Fibroblast of peridontal ligament (primary cell): ENCODE data around the gene CIB4.

Experiments
- DNase-seq: peaks from one replicate; pipeline ENCODE4 v3.0.0-alpha.2; 2010; ENCODE audit errors: extremely low read depth

Gene CIB4

DNA sequence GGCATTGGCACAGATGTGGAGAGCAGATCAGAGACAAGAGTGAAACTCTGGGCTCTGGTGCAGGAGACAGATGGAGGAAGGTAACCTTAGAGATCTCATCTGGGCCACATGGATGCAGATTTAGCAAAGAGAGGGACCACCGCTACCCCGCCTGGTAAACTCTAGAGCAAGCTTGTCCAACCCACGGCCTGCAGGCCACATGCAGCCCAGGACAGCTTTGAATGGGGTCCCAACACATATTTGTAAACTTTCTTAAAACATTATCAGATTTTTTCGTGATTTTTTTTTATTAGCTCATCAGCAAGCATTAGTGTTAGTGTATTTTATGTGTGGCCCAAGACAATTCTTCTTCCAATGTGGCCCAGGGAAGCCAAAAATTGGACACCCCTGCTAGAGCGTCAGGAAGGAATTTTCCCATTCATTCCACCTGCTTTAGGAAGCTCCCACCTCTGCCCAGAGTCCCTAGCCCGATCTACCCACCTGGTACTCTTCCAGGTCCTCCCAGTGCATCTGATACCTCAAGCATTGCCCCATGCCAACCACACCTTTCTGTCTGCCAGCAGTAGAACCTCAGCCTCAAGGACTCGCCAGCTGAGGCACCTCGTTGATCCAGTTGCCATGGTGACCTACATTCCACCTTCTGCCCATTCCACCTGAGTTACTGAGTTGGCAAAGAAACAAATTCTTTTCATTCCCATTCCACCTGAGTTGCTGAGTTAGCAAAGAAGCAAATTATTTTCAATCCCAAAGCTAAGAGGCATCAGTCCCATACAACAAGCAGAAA lies at the start of gene CIB4:
Gene CIB4 (minus strand): TSS at position 586 of the 784 bp plus-strand sequence. CDS start 52 bp downstream, at position 534.
- no peak for DNase-seq

DNA sequence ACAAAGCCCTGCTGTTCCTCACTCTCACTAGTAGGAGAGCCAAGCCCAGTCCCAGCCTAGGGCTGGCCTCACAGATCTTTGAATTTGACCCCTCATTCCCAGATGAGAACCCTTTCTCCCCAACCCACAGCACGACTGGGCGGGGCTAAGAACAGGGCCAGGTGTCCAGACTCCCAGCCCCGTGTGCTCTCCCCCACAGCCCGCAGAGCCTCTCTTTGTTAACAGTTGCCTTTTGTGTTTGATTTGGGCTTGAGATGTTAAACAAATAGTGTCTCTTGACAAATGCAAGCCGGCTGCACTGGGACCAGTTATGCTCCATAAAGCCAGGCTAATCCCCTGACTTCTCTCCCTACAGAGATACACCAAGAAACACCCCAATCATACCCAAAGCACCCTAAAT lies 46.6 kb upstream of the CIB4 start:
- DNase-seq = no peak

DNA sequence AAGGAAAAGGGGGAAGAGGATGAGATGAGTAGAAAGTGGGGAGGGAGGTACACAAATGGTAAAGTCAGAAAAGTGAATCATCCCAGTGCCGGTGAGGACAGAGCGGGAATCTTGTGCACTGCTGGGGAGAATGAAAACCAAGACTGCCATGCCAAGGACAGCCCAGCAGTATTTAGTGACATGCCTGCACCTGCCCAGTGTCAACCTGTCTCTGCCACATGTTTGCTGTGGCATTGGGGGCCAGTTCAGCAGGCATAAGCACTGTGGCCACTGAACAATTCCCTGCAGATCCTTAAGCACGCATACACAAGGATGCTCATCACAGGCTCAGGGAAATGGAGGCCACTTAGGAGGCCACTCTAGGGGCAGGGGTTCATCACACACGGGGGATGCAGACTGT lies 46.2 kb upstream of the CIB4 start:
- DNase-seq = no peak

DNA sequence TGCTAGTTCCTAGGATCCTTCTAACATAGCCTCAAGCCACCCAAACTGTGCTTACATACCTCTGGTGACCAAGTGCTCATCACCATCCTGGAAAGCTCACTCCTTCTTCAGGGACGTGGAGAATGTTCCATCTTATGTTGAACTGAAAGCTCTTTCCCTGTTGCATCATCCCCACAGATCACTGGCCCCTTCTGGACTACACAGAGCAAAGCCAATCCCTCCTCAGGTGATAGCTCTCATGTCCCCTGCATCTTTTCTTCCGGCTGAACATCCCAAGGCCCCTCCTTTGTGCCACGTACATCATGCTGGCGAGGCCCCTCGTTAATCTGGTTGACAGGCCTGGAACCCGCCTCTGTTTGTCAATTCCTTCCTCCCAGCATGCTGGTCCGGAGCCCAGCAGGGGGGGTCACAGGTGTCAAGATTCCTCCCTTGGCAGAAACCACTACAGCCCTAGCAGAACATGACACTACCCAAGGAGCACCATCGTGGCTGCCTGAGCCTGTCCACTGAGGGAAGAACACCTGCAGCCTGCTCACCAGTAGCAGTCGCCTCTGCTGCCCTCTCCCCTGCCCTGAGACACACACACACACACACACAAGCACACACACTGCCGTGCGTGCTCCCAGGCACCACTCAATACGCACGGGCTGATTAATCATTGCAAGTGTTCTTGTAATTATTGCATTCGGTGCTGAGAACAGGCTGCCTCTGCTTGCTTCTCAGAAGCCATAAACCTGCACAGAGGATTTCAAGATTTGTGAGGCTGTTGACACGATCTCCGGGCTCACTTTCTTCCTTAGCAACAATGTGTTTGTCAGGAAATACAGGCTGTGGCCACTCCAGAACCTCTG lies 45.0 kb upstream of the CIB4 start:
- DNase-seq = no peak

DNA sequence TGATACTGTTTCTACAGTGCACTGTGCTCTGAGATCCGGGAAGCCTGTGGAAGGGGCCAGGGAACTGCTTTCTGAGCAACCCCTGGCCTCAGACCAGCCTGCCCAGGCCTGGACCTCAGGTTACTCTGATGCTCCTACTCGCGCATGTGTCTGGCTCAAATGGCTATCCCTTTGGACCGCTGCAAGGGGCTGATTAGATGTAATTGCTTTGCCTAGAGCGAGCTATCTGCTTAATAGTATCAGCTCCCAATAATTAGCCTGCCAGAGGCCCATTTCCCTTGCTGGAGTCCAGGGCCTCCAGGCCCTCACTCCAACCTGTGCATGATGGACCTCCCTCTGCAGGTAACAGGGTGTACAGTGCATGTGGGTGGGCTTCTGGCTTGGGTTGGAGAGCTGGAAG lies 44.2 kb upstream of the CIB4 start:
- DNase-seq = no peak

DNA sequence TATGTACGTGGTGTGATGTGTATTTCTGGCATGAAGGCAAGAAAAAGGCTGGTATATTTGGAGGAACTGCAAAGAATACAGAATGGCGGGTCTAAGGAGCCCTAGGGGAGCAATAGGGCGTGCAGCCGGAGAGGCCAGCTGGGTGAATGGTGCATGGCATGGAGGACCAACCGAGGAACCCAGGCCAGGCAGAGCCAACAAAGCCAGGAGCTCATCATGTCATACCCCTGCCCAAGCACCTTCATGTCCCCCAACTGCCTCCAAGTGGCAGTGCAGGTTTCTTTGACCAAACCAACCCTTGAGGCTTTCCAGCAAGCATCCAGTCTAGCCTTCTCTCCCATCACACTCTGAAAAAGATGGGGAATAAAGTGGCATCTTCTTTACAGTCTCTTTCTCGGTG lies 42.4 kb upstream of the CIB4 start:
- DNase-seq = no peak

DNA sequence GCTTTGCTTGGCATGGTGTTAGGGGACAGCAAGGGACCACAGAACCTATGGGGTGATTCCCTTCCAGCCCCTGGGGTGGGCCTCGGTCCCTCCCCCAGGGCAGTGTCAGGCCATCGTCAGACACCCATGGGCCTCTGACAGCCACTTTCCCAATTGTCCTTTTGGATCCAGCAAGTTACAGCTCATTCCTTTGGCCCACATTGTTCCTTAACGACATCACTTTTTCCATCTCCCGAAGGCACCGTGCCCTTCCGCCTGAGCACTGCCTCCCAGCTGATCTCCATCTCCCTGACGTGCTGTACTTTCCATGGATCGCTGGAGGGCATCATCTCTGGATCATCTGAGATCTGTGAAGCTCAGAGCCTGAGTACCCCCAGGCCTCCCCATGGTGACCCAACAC lies 41.0 kb upstream of the CIB4 start:
- DNase-seq = no peak

DNA sequence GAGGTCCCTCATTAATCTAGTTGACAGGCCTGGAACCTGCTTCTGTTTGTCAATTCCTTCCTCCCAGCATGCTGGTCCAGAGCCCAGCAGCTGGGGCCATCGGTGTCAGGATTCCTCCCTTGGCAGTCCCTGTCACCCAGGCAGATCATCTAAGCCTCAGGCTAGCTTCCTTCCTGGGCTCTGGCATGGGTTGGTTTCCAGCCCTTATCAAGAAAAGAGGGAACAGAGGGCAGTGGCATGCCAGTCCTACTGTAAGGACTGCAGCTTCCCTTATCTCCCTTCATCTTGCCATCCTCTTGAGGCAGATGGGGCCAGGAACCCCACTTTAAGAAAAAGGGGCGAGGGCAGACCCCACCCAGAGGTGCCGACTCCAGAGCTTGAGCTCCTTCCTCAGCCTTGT lies 40.5 kb upstream of the CIB4 start:
- DNase-seq = no peak

DNA sequence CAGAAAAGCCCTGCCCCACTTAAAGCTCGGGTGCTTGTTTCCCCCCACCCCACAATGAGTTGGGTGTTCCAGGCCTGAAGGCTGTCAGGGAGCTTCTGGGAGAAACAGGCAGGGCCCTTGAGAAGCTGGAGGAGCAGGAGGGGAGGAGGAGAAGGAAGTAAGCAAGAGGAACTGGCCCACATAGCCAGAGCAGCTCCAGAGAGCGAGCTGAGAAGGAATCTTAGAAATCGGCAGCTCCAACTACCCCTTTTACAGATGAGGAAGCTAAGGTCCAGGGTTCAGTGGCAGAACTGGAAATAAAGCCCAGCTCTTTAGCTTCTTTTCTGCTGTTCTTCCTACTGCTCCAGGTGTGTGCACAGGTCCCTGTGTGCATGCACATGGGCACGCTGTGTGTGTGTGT lies 38.7 kb upstream of the CIB4 start:
- DNase-seq = no peak

DNA sequence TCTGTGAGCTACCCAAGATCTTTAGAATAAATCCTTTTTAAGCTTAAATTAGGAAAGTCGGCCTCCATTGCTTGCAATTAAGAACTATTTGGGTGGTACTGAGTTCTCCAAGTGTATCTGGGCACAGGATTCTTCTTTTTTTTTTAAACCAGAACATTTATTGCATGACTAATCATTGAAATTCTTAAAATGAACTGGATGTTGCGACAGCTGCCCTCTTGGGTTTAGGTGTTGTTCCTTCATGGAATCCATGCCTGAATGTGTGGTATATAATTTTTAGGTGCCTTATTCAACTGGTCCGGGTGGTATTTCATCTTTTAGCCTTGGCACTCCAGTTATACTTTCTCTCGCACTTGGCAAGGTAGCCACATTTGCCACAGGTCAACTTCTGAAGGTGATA lies 36.9 kb upstream of the CIB4 start:
- DNase-seq = peak; percentile 23

DNA sequence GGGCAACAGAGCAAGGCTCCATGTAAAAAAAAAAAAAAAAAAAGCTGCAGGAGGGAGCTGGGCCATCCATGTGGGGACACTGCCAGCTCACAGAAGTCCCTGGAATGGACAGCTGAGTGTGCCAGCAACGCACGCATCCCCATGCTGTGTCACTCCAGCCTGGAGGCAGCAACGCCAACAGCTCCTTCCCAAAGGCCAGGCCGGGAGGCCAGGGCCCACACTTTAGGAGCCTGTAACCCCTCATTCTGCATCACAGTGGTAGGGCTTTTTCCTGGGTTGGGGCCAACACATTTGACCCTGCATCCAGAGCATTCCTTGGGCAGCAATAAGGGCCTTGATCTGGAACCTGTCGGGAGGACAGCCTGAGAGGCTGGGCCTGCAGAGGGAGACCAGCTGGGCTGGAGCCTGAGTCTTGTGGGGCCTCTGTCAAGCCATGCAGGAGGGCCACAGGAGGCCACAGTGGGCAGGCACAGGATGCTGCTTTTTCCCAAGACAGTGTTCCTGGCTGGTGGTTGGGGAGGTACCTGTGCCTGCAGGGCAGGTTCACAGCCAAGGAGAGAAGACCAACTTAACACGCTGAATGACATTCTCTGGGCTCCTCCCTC lies 34.6 kb upstream of the CIB4 start:
- DNase-seq = no peak

DNA sequence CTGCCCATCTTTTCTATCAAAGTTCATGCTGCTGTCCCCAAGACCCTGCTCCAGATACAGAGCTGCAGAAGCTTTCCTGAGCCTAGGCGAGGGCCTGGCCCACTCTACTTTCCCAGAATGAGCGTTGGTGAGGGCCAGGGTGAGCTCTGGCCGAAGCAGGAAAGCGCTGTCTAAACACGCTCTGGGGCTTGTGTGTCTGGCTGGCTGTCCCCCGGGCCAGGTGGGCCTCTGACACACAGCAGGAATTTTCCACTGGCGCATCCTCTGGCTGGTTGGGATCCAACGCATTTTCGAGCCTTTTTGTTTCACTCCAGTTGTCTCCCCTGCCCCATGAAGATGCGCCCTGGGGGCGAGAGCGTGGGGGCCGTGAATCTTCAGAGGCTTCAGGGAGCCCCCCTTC lies 33.6 kb upstream of the CIB4 start:
- DNase-seq = no peak

DNA sequence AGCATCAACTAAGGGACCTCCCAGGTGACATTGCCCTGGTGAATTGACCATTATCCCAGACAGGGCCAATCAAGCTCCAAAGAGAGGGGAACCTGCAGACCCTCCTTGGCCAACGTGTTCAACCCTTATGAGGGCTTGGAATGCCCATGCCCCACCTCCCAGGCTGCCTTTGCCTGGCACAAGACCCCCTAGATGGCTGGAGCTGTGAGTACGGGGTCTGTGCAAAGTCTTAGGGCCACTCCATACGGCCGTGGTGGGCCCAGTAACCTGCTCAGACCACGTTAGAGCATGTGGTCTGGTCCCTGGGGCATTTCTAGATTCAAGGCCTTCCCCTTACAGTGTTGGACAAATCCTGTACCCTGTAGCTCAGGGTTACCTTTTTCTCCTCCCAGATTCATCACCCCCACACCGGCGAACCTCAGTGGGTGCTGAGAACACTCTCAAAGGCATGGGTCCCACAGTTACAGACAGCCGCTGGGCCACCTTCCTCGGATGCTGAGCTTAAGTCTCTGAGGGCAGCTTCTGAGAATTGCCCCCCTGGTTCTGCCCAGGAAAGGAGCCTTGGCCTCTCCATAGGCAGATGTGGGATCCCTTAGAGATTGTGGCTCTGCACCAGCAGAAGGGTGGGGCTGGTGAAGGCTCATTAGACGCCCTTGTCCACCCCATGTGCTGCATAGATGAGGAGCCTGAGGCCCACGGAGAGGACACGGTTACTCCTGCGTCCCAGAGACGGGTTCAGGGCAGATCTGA lies 33.0 kb upstream of the CIB4 start:
- no peak for DNase-seq

DNA sequence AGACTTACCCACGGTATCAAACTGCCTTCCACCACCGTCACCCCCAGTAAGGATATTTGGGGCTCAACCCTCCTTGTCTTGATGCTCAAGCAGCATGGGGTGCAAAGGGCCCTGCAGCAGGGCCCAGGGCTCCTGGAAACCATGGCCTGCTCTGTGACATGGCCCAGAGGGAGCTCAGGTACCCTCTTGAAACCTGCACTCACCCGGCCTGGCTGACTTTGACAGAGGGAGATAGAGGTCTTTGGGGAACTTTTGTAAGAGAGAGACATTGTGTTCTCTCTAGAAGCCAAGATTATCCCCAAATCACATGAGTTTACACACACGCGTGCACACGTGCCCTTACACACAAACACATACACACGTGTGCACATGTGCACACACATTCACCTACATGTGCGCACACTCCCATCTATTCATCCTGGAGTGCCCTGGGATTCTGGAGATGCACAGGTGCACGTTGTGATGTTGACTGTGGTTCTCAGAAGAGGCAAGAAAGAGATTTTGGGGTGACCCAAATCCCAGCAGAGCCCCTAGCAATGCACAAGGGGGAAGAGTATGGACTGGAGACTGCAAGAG lies 31.7 kb upstream of the CIB4 start:
- DNase-seq = no peak

DNA sequence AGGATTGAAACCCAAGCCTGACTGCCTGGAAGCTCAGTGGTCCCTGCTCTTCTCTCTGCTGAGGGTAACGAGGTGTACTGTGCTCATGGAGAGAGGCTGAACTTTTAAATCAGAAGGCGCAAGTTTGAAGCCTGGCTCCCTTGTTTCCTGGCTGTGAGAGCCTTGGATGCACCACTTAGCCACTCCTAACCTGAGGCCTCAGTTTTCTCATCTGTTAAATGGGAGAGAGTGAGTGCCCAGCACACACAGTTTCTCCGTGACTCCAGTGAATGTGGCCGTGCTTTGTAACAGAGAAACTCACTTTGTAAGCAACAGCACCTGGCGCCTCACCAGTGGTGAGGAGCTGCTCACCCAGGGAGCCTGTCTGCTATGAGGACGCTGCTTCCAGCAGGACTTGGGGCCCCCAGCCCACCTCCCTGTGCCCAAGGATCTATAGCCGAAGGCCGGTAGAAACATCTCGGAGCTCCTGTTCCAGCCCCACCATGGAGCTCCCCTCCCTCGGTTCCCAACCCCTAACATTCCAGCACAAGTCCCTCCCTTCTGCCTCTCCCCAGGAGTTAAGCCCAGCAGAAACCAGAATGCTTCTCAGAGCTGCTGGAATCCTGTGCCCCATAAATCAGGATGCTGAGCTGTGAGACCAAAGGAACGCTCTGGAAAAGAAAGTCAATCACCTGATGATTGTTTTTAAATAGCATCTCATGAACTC lies 31.1 kb upstream of the CIB4 start:
- DNase-seq = no peak

DNA sequence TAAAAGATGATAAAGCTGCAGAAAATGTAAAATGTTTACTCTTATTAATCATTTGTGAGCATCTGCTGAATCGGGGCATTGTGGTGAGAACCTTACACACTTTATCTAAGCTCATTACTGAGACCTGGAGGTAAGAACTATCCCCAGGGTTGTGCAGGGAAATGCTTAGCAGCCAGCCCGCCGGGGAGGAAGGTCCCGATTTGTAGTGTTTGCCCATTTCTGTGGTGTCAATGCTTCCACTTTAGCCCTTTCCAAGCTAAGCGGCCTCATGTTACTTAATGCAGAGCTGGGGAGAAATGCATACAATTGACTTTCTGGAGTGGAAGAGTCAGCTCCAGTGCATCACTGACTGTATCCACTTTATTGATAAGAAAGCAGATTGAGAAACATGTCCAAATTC lies 30.5 kb upstream of the CIB4 start:
- DNase-seq = no peak

DNA sequence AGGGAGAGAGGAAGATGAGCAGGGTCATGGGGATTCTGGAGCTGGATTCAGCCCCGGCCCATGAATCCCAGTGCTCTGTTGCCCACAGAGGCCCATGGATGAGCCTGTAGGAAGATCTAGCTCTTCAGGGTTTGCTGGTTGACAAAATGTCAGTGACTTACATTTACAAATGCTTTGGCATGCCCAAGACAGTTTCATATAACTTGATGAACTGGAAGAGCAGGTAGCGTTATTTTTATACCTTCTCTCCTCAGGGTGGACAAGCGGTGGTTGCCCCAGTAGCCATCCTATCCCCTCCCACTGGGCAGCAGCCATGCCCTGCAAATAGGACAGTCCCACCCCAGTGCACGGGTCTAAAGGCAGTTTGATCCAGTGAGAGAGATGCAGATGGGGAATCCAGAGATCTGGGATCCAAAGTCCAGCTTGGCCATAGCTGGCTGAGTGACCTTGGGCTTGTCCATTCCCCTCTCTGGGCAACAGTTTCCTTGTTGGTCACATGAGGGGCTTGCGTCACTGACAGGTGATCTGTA lies 29.8 kb upstream of the CIB4 start:
- no peak for DNase-seq

DNA sequence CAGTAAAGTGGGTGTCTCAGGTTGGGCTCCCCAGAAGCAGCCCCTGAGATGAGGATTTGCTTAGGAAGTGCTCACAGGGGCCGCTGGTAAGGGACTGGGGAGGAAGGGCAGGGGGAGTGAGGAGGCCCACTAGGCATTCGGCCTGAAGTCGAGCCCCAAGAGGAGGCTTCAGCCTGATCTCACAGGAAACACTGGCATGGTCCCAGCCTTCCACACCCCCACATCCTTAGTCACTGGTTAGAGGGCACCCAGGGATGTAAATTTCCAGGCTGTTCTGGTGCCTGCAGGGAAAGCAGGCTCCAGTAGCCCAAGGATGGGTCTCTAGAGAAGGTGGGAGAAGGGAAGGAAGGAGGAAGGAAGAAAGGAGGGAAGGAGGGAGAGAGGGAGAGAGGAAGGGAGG lies 29.0 kb upstream of the CIB4 start:
- DNase-seq = peak; percentile 6

DNA sequence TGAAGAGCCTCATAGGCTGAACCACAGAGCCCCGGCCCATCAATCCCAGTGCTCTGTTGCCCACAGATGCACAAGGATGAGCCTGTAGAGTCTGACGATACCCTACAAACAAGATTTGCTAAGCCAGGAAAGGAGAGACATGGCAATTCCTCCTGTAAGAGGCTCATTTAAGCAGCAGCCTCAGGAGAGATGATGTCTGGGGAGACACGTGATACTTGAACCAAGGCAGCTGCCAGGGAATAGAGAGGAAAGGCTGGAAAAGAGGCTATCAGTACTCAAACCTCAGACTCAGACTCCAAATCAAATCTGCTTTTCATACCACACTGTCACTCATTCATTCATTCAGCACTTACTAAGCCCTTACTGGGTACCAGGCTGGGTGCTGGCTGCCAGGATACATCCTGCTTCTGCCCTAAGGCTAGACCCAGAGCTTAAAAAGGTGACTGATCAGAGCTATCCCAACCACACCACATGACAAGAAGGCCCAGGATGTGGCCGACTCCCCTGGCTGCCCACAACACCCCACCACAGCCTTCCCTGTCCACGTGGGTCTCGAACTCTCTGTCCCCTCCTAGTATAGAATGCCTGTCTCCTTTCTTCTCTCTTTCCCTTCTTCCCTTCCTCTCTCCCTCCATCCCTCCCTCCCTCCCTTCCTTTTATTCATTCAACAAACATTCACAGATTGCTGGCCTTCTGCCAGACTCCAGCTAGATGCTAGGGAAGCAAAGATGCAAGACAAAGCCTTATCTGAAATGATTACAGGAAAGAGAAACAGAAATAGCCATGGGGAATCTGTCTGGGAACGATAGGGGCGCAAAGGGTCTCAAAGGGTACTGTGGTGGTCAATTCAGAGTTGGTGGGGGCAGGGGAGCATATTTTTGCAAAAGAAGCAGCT lies 27.9 kb upstream of the CIB4 start:
- no peak for DNase-seq

DNA sequence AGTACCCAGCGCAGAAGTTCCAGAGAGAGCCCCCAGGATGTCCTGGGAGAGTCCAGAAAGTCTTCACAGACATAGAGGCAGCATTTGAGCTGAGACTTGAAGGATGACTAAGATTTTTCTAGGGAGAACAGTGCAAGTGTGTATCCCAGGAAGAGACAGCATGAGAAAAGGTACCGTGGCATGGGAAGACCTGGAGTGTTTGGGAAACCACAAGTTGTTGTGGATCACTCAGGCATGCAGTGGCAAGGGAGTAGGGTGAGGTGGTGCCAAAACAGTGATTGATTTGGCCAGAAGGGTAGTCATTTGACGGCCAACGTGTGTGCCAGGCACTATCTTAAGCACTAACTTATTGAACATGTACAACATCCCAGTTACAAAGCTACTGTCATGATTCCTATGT lies 26.9 kb upstream of the CIB4 start:
- DNase-seq = no peak
